ENCODE data around the gene ERMARD.

DNA sequence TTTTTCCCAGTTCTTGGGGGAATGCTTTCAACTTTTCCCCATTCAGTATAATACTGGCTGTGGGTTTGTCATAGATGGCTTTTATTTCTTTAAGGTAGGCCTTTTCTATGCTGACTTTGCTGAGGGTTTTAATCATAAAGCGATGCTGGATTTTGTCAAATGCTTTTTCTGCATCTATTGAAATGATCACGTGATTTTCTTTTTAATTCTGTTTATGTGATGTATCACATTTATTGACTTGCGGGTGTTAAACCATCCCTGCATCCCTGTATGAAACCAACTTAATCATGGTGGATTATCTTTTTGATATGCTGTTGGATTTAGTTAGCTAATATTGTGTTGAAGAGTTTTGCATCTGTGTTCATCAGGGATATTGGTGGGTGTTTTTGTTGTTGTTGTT, 65.6 kb downstream of the ERMARD start:
- TF ChIP-seq POLR2A (IDR thresholded peaks at IDR 0.05; ENCODE audit: extremely low read depth, insufficient read length) (no peak), MYC (IDR thresholded peaks at IDR 0.05; ENCODE audit: low read depth, low read length) (no peak)

Data from NB4 (cell line).